H1 (cell line): Measurements from ENCODE around the gene SERPINB11. TPM values are rescaled to one million over a fixed set of nuclear protein-coding genes. Genes with fewer than 3 reads are reported as not detected.

Experiments
- CTCF ChIA-PET: fragments of 300-600 bp; sonication (Branson Sonifier 250); formaldehyde crosslinking; loops from one replicate; lab custom pipeline; 2021; ENCODE audit not compliant: partially characterized antibody; lab: Charles Lee
- POLR2A ChIA-PET: fragments of 300-600 bp; sonication (Branson Sonifier 250); formaldehyde crosslinking; loops from one replicate; lab custom pipeline; 2021; ENCODE audit warnings: inconsistent platforms; ENCODE audit not compliant: partially characterized antibody; lab: Charles Lee
- DNase-seq, 2 experiments: peaks; one replicate each; pipeline versions ENCODE4 v3.0.0 to v3.0.0-alpha.2; 2010 to 2022; ENCODE audit warnings: low spot score in 2 of 2, low read depth in 1 of 2, mixed read lengths in 1 of 2
- FAIRE-seq: peaks from 2 replicates; lab custom pipeline; 2011; peaks lifted over from hg19 to GRCh38; lab: Jason Lieb, UNC
- H2AFZ ChIP-seq: 2 replicates; pipeline ENCODE4 v1.8.1; 2012; ENCODE audit warnings: low read length, inconsistent platforms
- H2AK5ac ChIP-seq: 2 replicates; pipeline ENCODE4 v1.6.1; 2013; ENCODE audit warnings: low read depth, low read length
- H2BK120ac ChIP-seq: replicated peaks from 2 replicates; pipeline ENCODE3; 2013; ENCODE audit warnings: low read depth, low read length, inconsistent platforms
- H2BK12ac ChIP-seq: 2 replicates; pipeline ENCODE4 v1.6.1; 2013; ENCODE audit warnings: low read depth, low read length
- H2BK15ac ChIP-seq: 2 replicates; pipeline ENCODE4 v1.6.1; 2013; ENCODE audit warnings: low read length
- H2BK20ac ChIP-seq: 2 replicates; pipeline ENCODE4 v1.6.1; 2013; ENCODE audit warnings: low read length
- H2BK5ac ChIP-seq: 2 replicates; pipeline ENCODE4 v1.6.1; 2013; ENCODE audit warnings: low read depth, low read length
- H3K14ac ChIP-seq: 2 replicates; pipeline ENCODE4 v1.6.1; 2013; ENCODE audit warnings: inconsistent platforms; ENCODE audit not compliant: insufficient read length
- H3K18ac ChIP-seq: 2 replicates; pipeline ENCODE4 v1.6.1; 2013; ENCODE audit warnings: low read length; ENCODE audit errors: extremely low read depth
- H3K23ac ChIP-seq: 2 replicates; pipeline ENCODE4 v1.6.1; 2013; ENCODE audit warnings: inconsistent platforms; ENCODE audit not compliant: insufficient read length
- H3K23me2 ChIP-seq: 2 replicates; pipeline ENCODE4 v1.6.1; 2013; ENCODE audit warnings: low read depth, low read length
- H3K27ac ChIP-seq: 2 replicates; pipeline ENCODE4 v1.6.1; 2011; ENCODE audit warnings: low read depth, low read length, inconsistent platforms
- H3K27me3 ChIP-seq, 4 experiments: replicated peaks in 1 of 4; 1 replicate in 1 of 4; 2 replicates in 3 of 4; pipeline versions ENCODE4 v1.6.1 to v1.8.1; 2011 to 2013; ENCODE audit warnings: low read length in 3 of 4, mild to moderate bottlenecking in 3 of 4, inconsistent platforms in 2 of 4, mixed read lengths in 2 of 4, moderate library complexity in 1 of 4; ENCODE audit not compliant: control insufficient read depth in 3 of 4, insufficient read depth in 3 of 4; ENCODE audit errors: extremely low read depth in 1 of 4
- H3K36me3 ChIP-seq, 4 experiments: 2 replicates each; pipeline versions ENCODE4 v1.6.1 to v1.8.1; 2011 to 2013; ENCODE audit warnings: mild to moderate bottlenecking in 4 of 4, low read length in 3 of 4, moderate library complexity in 2 of 4, control low read depth in 1 of 4, inconsistent platforms in 1 of 4; ENCODE audit not compliant: insufficient read depth in 4 of 4, control insufficient read depth in 2 of 4
- H3K4ac ChIP-seq: replicated peaks from 2 replicates; pipeline ENCODE3; 2013; ENCODE audit warnings: low read length, low read depth, mixed read lengths, inconsistent platforms; ENCODE audit not compliant: insufficient read length
- H3K4me1 ChIP-seq, 4 experiments: replicated peaks in 1 of 4; 1 replicate in 1 of 4; 2 replicates in 3 of 4; pipeline versions ENCODE4 v1.6.1 to v1.8.1; 2011 to 2013; ENCODE audit warnings: low read length in 3 of 4, inconsistent platforms in 2 of 4, mixed read lengths in 1 of 4; ENCODE audit not compliant: insufficient read depth in 4 of 4, control insufficient read depth in 3 of 4
- H3K4me2 ChIP-seq, 2 experiments: 2 replicates each; pipeline versions ENCODE4 v1.6.1 to v1.8.1; 2011 to 2013; ENCODE audit warnings: low read depth in 2 of 2, low read length in 2 of 2, control low read depth in 1 of 2, inconsistent platforms in 1 of 2, mild to moderate bottlenecking in 1 of 2; ENCODE audit not compliant: insufficient read depth in 1 of 2
- H3K4me3 ChIP-seq, 4 experiments: fragments of 200-600, 300-600 bp in 1 of 4; sonication (generic), shearing (Covaris generic), sonication (Bioruptor Twin) in 1 of 4; 2 replicates each; pipeline versions ENCODE4 v1.5.1 to v1.8.1; 2011 to 2016; ENCODE audit warnings: low read length in 4 of 4, low read depth in 3 of 4, control low read depth in 2 of 4, inconsistent platforms in 2 of 4, mild to moderate bottlenecking in 2 of 4, mixed read lengths in 1 of 4, moderate library complexity in 1 of 4; ENCODE audit not compliant: insufficient read depth in 2 of 4; ENCODE audit errors: extremely low read depth in 1 of 4
- H3K56ac ChIP-seq: replicated peaks from 2 replicates; pipeline ENCODE3; 2013; ENCODE audit warnings: low read depth, mild to moderate bottlenecking, mixed read lengths, low read length, inconsistent platforms; ENCODE audit not compliant: insufficient read length
- H3K79me1 ChIP-seq: 2 replicates; pipeline ENCODE4 v1.6.1; 2013; ENCODE audit warnings: low read depth, low read length, control low read depth
- H3K79me2 ChIP-seq, 2 experiments: 2 replicates each; pipeline versions ENCODE4 v1.6.1 to v1.8.1; 2012 to 2013; ENCODE audit warnings: low read length in 2 of 2, mild to moderate bottlenecking in 2 of 2, inconsistent platforms in 1 of 2; ENCODE audit not compliant: insufficient read depth in 2 of 2, control insufficient read depth in 1 of 2
- H3K9ac ChIP-seq, 4 experiments: replicated peaks in 1 of 4; 1 replicate in 1 of 4; 2 replicates in 3 of 4; pipeline versions ENCODE4 v1.6.1 to v1.8.1; 2011 to 2013; ENCODE audit warnings: low read depth in 3 of 4, low read length in 3 of 4, control low read depth in 2 of 4, mild to moderate bottlenecking in 2 of 4, moderate library complexity in 2 of 4, inconsistent platforms in 1 of 4; ENCODE audit errors: extremely low read depth in 1 of 4
- H3K9me3 ChIP-seq, 2 experiments: 2 replicates each; pipeline versions ENCODE4 v1.6.1 to v1.8.1; 2012 to 2013; ENCODE audit warnings: mild to moderate bottlenecking in 2 of 2, moderate library complexity in 2 of 2, control low read depth in 1 of 2, inconsistent platforms in 1 of 2, low read depth in 1 of 2, low read length in 1 of 2, mixed read lengths in 1 of 2; ENCODE audit not compliant: insufficient read depth in 2 of 2
- H4K20me1 ChIP-seq, 2 experiments: replicated peaks in 1 of 2; 2 replicates each; pipeline versions ENCODE3 to v1.8.1; 2011 to 2013; ENCODE audit warnings: inconsistent platforms in 2 of 2, low read length in 2 of 2, mild to moderate bottlenecking in 1 of 2; ENCODE audit not compliant: insufficient read depth in 2 of 2, control insufficient read depth in 1 of 2
- H4K5ac ChIP-seq: 2 replicates; pipeline ENCODE4 v1.6.1; 2013; ENCODE audit warnings: low read length, low read depth, mixed read lengths, inconsistent platforms; ENCODE audit not compliant: insufficient read length
- H4K8ac ChIP-seq: 2 replicates; pipeline ENCODE4 v1.8.0; 2013; ENCODE audit warnings: mild to moderate bottlenecking, moderate library complexity, low read length, inconsistent platforms; ENCODE audit not compliant: insufficient read depth; ENCODE audit errors: extremely low read depth
- H4K91ac ChIP-seq: replicated peaks from 2 replicates; pipeline ENCODE3; 2013; ENCODE audit warnings: low read length, mixed read lengths, inconsistent platforms; ENCODE audit not compliant: insufficient read length
- ASH2L ChIP-seq: fragments of 200-600, 300-600 bp; sonication (generic); IDR thresholded peaks from one replicate; pipeline ENCODE4 v1.7.1; 2017; ENCODE audit warnings: low read length
- E2F6 ChIP-seq: IDR thresholded peaks from 2 replicates; pipeline ENCODE4 v1.6.1; 2012; ENCODE audit warnings: inconsistent platforms
- KDM4A ChIP-seq: IDR thresholded peaks from one replicate; pipeline ENCODE4 v1.7.1; 2012; ENCODE audit warnings: low read depth, mild to moderate bottlenecking, moderate library complexity, low read length, inconsistent platforms; ENCODE audit not compliant: severe bottlenecking
- polyA plus RNA-seq, 7 experiments: library from polyadenylated mRNA; depleted of rRNA in 3 of 7; stranded (reverse) in 5 of 7; unstranded in 2 of 7; fragments of >200 nt in 5 of 7; fragments of 200-250 nt in 2 of 7; gene quantifications; 1 replicate in 5 of 7; 2 replicates in 1 of 7; 4 replicates in 1 of 7; pipeline versions ENCODE4 v1.2.1 to v1.2.3, GENCODE V29; 2011 to 2013; ENCODE audit warnings: missing spikeins in 2 of 7, mixed read lengths in 2 of 7
- total RNA-seq: library from RNA; stranded (reverse); fragmentation: NEBNext Ultra II Directional; extraction: Animal tissue kit (Norgen Biotek cat#: 25700); gene quantifications from 2 replicates; pipeline ENCODE4 v1.2.1, GENCODE V29; 2021

SERPINB11 gene
- total and polyA plus RNA-seq, 2 of the 8 experiments (the other 6 are each of a cell fraction or from before 2014, with no cell fraction given): not detected

- H3K23me2 ChIP-seq: no peaks in the 10 kb centered on the region; the same call in 1 of the 2 replicates
- H3K27ac ChIP-seq: no peak overlapping the region
- DNase-seq: no peak
- TF ChIP-seq E2F6 (no peak), ASH2L (no peak), KDM4A (no peak)
- TF ChIP-seq, all 59 proteins: peak for 0
- no peaks in the 10 kb centered on the region for H3K4me1 ChIP-seq
- no peak overlapping the region for H2BK5ac ChIP-seq
- H4K20me1 ChIP-seq: no peaks in the 10 kb centered on the region
- no peak overlapping the region for H4K91ac ChIP-seq
- H3K36me3 ChIP-seq: no peaks in the 10 kb centered on the region
- H2BK15ac ChIP-seq: no peak overlapping the region
- no peak overlapping the region for H3K14ac ChIP-seq
- no peak overlapping the region for H3K23ac ChIP-seq
- H2BK20ac ChIP-seq: no peak overlapping the region
- H3K9me3 ChIP-seq: no peaks in the 10 kb centered on the region; a peak in 1 of 4 replicates
- H3K4ac ChIP-seq: no peak overlapping the region
- no peak overlapping the region for H3K4me3 ChIP-seq
- H2AK5ac ChIP-seq: no peak overlapping the region
- H3K79me1 ChIP-seq: no peaks in the 10 kb centered on the region
- H3K4me2 ChIP-seq: no peak overlapping the region
- no peak overlapping the region for H2BK120ac ChIP-seq
- no peaks in the 10 kb centered on the region for H3K79me2 ChIP-seq
- H3K18ac ChIP-seq: no peak overlapping the region
- H3K9ac ChIP-seq: no peak overlapping the region
- ChIA-PET CTCF (interaction anchor here (0.9 to 1.3 kb wide), 3 partner anchors 14 to 235 kb away, joined by 3 to 5 read pairs (median 4); no protein-coding TSS in a partner anchor), POLR2A (no interaction called here)
- H3K27me3 ChIP-seq: no peaks in the 10 kb centered on the region
- no peak overlapping the region for H4K8ac ChIP-seq
- no peak for FAIRE-seq
- H2AFZ ChIP-seq: no peak overlapping the region
- no peak overlapping the region for H3K56ac ChIP-seq
- no peak overlapping the region for H2BK12ac ChIP-seq
- no peak overlapping the region for H4K5ac ChIP-seq
Observed at GRCh38 chr18:63753676-63754075, 50.9 kb downstream of the SERPINB11 start.
